ENCODE data around the gene ATP9B. TPM values are rescaled to one million over a fixed set of nuclear protein-coding genes. Genes with fewer than 3 reads are reported as not detected.

The ATP9B gene
- total and polyA plus RNA-seq, 9 donors, result 11.2 to 31.2 (median 16.0) TPM

- Histone ChIP-seq H3K4me1 (ENCODE audit: control insufficient read depth, insufficient read depth, low read length) (peaks cover 38% of the 10 kb centered on the region), H3K36me3 (ENCODE audit: control insufficient read depth, insufficient read depth, low read length) (peaks cover 19% of the 10 kb centered on the region), H3K9me3 (replicated peaks; ENCODE audit: control insufficient read depth, low read depth, low read length) (no peaks in the 10 kb centered on the region), H3K27me3 (ENCODE audit: control insufficient read depth, insufficient read depth, low read length) (no peaks in the 10 kb centered on the region), H3K27ac (ENCODE audit: low read length) (no peak overlapping the region), H3K4me3 (ENCODE audit: low read length) (no peak overlapping the region)
- 78% methylated on average over 25 of the region's 26 CpGs for WGBS (ENCODE audit: insufficient coverage)
- no peak for DNase-seq
These were observed 354.2 kb downstream of the ATP9B start for GRCh38 chr18:79423211-79424007.

GRCh38 chr18:79424008-79424565 is 354.9 kb downstream of the ATP9B start:
- Histone ChIP-seq H3K27me3 (ENCODE audit: control insufficient read depth, insufficient read depth, low read length) (no peaks in the 10 kb centered on the region), H3K27ac (ENCODE audit: low read length) (no peak overlapping the region), H3K4me3 (ENCODE audit: low read length) (no peak overlapping the region), H3K4me1 (ENCODE audit: control insufficient read depth, insufficient read depth, low read length) (peaks cover 36% of the 10 kb centered on the region), H3K36me3 (ENCODE audit: control insufficient read depth, insufficient read depth, low read length) (peaks cover 19% of the 10 kb centered on the region), H3K9me3 (replicated peaks; ENCODE audit: control insufficient read depth, low read depth, low read length) (no peaks in the 10 kb centered on the region)
- DNase-seq, result peak; percentile 67
- 67% methylated on average over 30 of the region's 30 CpGs for WGBS (ENCODE audit: insufficient coverage)

GRCh38 chr18:79424880-79425568 is 355.8 kb downstream of the ATP9B start:
- Histone ChIP-seq H3K27me3 (ENCODE audit: control insufficient read depth, insufficient read depth, low read length) (no peaks in the 10 kb centered on the region), H3K36me3 (ENCODE audit: control insufficient read depth, insufficient read depth, low read length) (peaks cover 19% of the 10 kb centered on the region), H3K27ac (ENCODE audit: low read length) (no peak overlapping the region), H3K4me3 (ENCODE audit: low read length) (no peak overlapping the region), H3K4me1 (ENCODE audit: control insufficient read depth, insufficient read depth, low read length) (peaks cover 36% of the 10 kb centered on the region), H3K9me3 (replicated peaks; ENCODE audit: control insufficient read depth, low read depth, low read length) (no peaks in the 10 kb centered on the region)
- WGBS (ENCODE audit: insufficient coverage), result 68% methylated on average over 18 of the region's 19 CpGs
- no peak for DNase-seq

GRCh38 chr18:79425569-79425886 is 356.3 kb downstream of the ATP9B start:
- DNase-seq, result no peak
- peaks cover 15% of the 10 kb centered on the region for H3K36me3 ChIP-seq (ENCODE audit: control insufficient read depth, insufficient read depth, low read length)
- WGBS (ENCODE audit: insufficient coverage), result 60% methylated on average over 3 of the region's 12 CpGs
- H3K4me1 ChIP-seq (ENCODE audit: control insufficient read depth, insufficient read depth, low read length), result peaks cover 36% of the 10 kb centered on the region
- H3K27me3 ChIP-seq (ENCODE audit: control insufficient read depth, insufficient read depth, low read length), result no peaks in the 10 kb centered on the region
- no peak overlapping the region for H3K4me3 ChIP-seq (ENCODE audit: low read length)
- H3K9me3 ChIP-seq (replicated peaks; ENCODE audit: control insufficient read depth, low read depth, low read length), result no peaks in the 10 kb centered on the region
- no peak overlapping the region for H3K27ac ChIP-seq (ENCODE audit: low read length)

- 70% methylated on average over 34 of the region's 37 CpGs for WGBS (ENCODE audit: insufficient coverage)
- H3K36me3 ChIP-seq (ENCODE audit: control insufficient read depth, insufficient read depth, low read length), result peaks cover 5% of the 10 kb centered on the region
- no peak overlapping the region for H3K4me3 ChIP-seq (ENCODE audit: low read length)
- H3K27ac ChIP-seq (ENCODE audit: low read length), result no peak overlapping the region
- no peaks in the 10 kb centered on the region for H3K27me3 ChIP-seq (ENCODE audit: control insufficient read depth, insufficient read depth, low read length)
- DNase-seq, result no peak
- no peaks in the 10 kb centered on the region for H3K9me3 ChIP-seq (replicated peaks; ENCODE audit: control insufficient read depth, low read depth, low read length)
- H3K4me1 ChIP-seq (ENCODE audit: control insufficient read depth, insufficient read depth, low read length), result peaks cover 33% of the 10 kb centered on the region
These were observed 357.4 kb downstream of the ATP9B start for GRCh38 chr18:79426376-79427300.

GRCh38 chr18:79427368-79428225 is 358.4 kb downstream of the ATP9B start:
- no peaks in the 10 kb centered on the region for H3K27me3 ChIP-seq (ENCODE audit: control insufficient read depth, insufficient read depth, low read length)
- no peak overlapping the region for H3K4me3 ChIP-seq (ENCODE audit: low read length)
- WGBS (ENCODE audit: insufficient coverage), result 45% methylated on average over 24 of the region's 29 CpGs
- peaks cover 27% of the 10 kb centered on the region for H3K4me1 ChIP-seq (ENCODE audit: control insufficient read depth, insufficient read depth, low read length)
- H3K36me3 ChIP-seq (ENCODE audit: control insufficient read depth, insufficient read depth, low read length), result peaks cover 2% of the 10 kb centered on the region
- no peak overlapping the region for H3K27ac ChIP-seq (ENCODE audit: low read length)
- no peak for DNase-seq
- H3K9me3 ChIP-seq (replicated peaks; ENCODE audit: control insufficient read depth, low read depth, low read length), result no peaks in the 10 kb centered on the region

Other genes with a start within 250 kb of the ATP9B start
- not detected for gene SALL3, start 89.6 kb upstream of the ATP9B start, total RNA-seq
- gene SALL3, start 89.6 kb upstream of the ATP9B start, polyA plus RNA-seq (ENCODE audit: insufficient read depth in 1 of 8, insufficient read length in 8 of 8, low replicate concordance in 1 of 8), result under 1 TPM in 2 of 8 donors, not detected in 6; 0.07 to 0.09 TPM